ENCODE data around the gene CALB2. TPM values are rescaled to one million over a fixed set of nuclear protein-coding genes. Genes with fewer than 3 reads are reported as not detected.

The CALB2 gene
- total and polyA plus RNA-seq, 2 of the 8 experiments (the other 6 are each of a cell fraction or from before 2014, with no cell fraction given) = 1.9 to 2.6 TPM

GRCh38 chr16:71423016-71423415 is 64.5 kb downstream of the CALB2 start (continued):
- TF ChIP-seq EZH2 (IDR thresholded peaks at IDR 0.05; ENCODE audit: low read depth, low read length, severe bottlenecking) (no peak), RXRA (IDR thresholded peaks at IDR 0.05; ENCODE audit: insufficient read depth, low read depth, low read length) (no peak)

All from H1 (cell line).